ENCODE data around the gene SAP130.

The SAP130 gene

GRCh38 chr2:127935337-127935736 lies 92.5 kb downstream of the SAP130 start:
- no peaks in the 10 kb centered on the region for H3K9me3 ChIP-seq (ENCODE audit: low read depth, low read length)
- H3K36me3 ChIP-seq (ENCODE audit: insufficient read depth, low read length): 0 out of 2 replicates have a peak, but pooled peaks cover 1% of the 10 kb centered on the region
- TF ChIP-seq FOXP2 (optimal IDR thresholded peaks at IDR 0.05; ENCODE audit: control extremely low read depth, extremely low read length, insufficient read depth): no peak
- no peak for TF ChIP-seq POLR2AphosphoS5 (IDR thresholded peaks at IDR 0.05; ENCODE audit: borderline replicate concordance, low read depth, low read length)
- TF ChIP-seq EZH2 (IDR thresholded peaks at IDR 0.05): no peak
- no peak for DNase-seq (ENCODE audit: low read depth, low spot score)
- no peak overlapping the region for H3K4me3 ChIP-seq
- H3K27ac ChIP-seq: no peak overlapping the region
- no peak overlapping the region for H3K9ac ChIP-seq (ENCODE audit: insufficient read length)

- TF ChIP-seq FOXP2 (optimal IDR thresholded peaks at IDR 0.05; ENCODE audit: control extremely low read depth, extremely low read length, insufficient read depth): no peak
- TF ChIP-seq EZH2 (IDR thresholded peaks at IDR 0.05): no peak
- TF ChIP-seq POLR2AphosphoS5 (IDR thresholded peaks at IDR 0.05; ENCODE audit: borderline replicate concordance, low read depth, low read length): no peak
- no peak for DNase-seq (ENCODE audit: low read depth, low spot score)
- no peak overlapping the region for H3K9ac ChIP-seq (ENCODE audit: insufficient read length)
- no peaks in the 10 kb centered on the region for H3K36me3 ChIP-seq (ENCODE audit: insufficient read depth, low read length)
- no peak overlapping the region for H3K27ac ChIP-seq
- no peak overlapping the region for H3K4me3 ChIP-seq
- no peaks in the 10 kb centered on the region for H3K9me3 ChIP-seq (ENCODE audit: low read depth, low read length)
Measured at GRCh38 chr2:127932199-127932876, 95.5 kb downstream of the SAP130 start.

GRCh38 chr2:127929449-127929848 lies 98.4 kb downstream of the SAP130 start:
- DNase-seq (ENCODE audit: low read depth, low spot score): no peak
- Histone ChIP-seq H3K36me3 (ENCODE audit: insufficient read depth, low read length) (no peaks in the 10 kb centered on the region), H3K27ac (no peak overlapping the region), H3K9me3 (ENCODE audit: low read depth, low read length) (no peaks in the 10 kb centered on the region), H3K9ac (ENCODE audit: insufficient read length) (no peak overlapping the region), H3K4me3 (no peak overlapping the region)
- TF ChIP-seq FOXP2 (optimal IDR thresholded peaks at IDR 0.05; ENCODE audit: control extremely low read depth, extremely low read length, insufficient read depth) (no peak), POLR2AphosphoS5 (IDR thresholded peaks at IDR 0.05; ENCODE audit: borderline replicate concordance, low read depth, low read length) (no peak), EZH2 (IDR thresholded peaks at IDR 0.05) (no peak)

GRCh38 chr2:127927384-127927783 lies 100.5 kb downstream of the SAP130 start:
- H3K4me3 ChIP-seq: no peak overlapping the region
- TF ChIP-seq POLR2AphosphoS5 (IDR thresholded peaks at IDR 0.05; ENCODE audit: borderline replicate concordance, low read depth, low read length) (no peak), FOXP2 (optimal IDR thresholded peaks at IDR 0.05; ENCODE audit: control extremely low read depth, extremely low read length, insufficient read depth) (no peak)
- no peak overlapping the region for H3K9ac ChIP-seq (ENCODE audit: insufficient read length)
- DNase-seq (ENCODE audit: low read depth, low spot score): no peak
- H3K27ac ChIP-seq: no peak overlapping the region
- no peaks in the 10 kb centered on the region for H3K9me3 ChIP-seq (ENCODE audit: low read depth, low read length)
- no peaks in the 10 kb centered on the region for H3K36me3 ChIP-seq (ENCODE audit: insufficient read depth, low read length)

GRCh38 chr2:127917916-127918315 lies 109.9 kb downstream of the SAP130 start:
- DNase-seq (ENCODE audit: low read depth, low spot score): no peak

GRCh38 chr2:127913808-127914457 lies 113.9 kb downstream of the SAP130 start:
- DNase-seq (ENCODE audit: low read depth, low spot score): no peak
- no peaks in the 10 kb centered on the region for H3K36me3 ChIP-seq (ENCODE audit: insufficient read depth, low read length)
- TF ChIP-seq EZH2 (IDR thresholded peaks at IDR 0.05): no peak
- TF ChIP-seq FOXP2 (optimal IDR thresholded peaks at IDR 0.05; ENCODE audit: control extremely low read depth, extremely low read length, insufficient read depth): no peak
- TF ChIP-seq POLR2AphosphoS5 (IDR thresholded peaks at IDR 0.05; ENCODE audit: borderline replicate concordance, low read depth, low read length): no peak
- H3K9me3 ChIP-seq (ENCODE audit: low read depth, low read length): no peaks in the 10 kb centered on the region
- H3K27ac ChIP-seq: no peak overlapping the region
- no peak overlapping the region for H3K9ac ChIP-seq (ENCODE audit: insufficient read length)
- H3K4me3 ChIP-seq: no peak overlapping the region

More at GRCh38 chr2:127917916-127918315, 109.9 kb downstream of the SAP130 start:
- H3K4me3 ChIP-seq: no peak overlapping the region
- TF ChIP-seq EZH2 (IDR thresholded peaks at IDR 0.05) (no peak), POLR2AphosphoS5 (IDR thresholded peaks at IDR 0.05; ENCODE audit: borderline replicate concordance, low read depth, low read length) (no peak), FOXP2 (optimal IDR thresholded peaks at IDR 0.05; ENCODE audit: control extremely low read depth, extremely low read length, insufficient read depth) (no peak)
- no peaks in the 10 kb centered on the region for H3K9me3 ChIP-seq (ENCODE audit: low read depth, low read length)
- no peak overlapping the region for H3K27ac ChIP-seq
- H3K9ac ChIP-seq (ENCODE audit: insufficient read length): no peak overlapping the region
- no peaks in the 10 kb centered on the region for H3K36me3 ChIP-seq (ENCODE audit: insufficient read depth, low read length)

- Histone ChIP-seq H3K4me3 (no peak overlapping the region), H3K36me3 (ENCODE audit: insufficient read depth, low read length) (no peaks in the 10 kb centered on the region), H3K9me3 (ENCODE audit: low read depth, low read length) (no peaks in the 10 kb centered on the region), H3K27ac (no peak overlapping the region), H3K9ac (ENCODE audit: insufficient read length) (no peak overlapping the region)
- TF ChIP-seq EZH2 (IDR thresholded peaks at IDR 0.05) (no peak), POLR2AphosphoS5 (IDR thresholded peaks at IDR 0.05; ENCODE audit: borderline replicate concordance, low read depth, low read length) (no peak), FOXP2 (optimal IDR thresholded peaks at IDR 0.05; ENCODE audit: control extremely low read depth, extremely low read length, insufficient read depth) (no peak)
- no peak for DNase-seq (ENCODE audit: low read depth, low spot score)
Measured at GRCh38 chr2:127911737-127912136, 116.1 kb downstream of the SAP130 start.

- Histone ChIP-seq H3K9ac (ENCODE audit: insufficient read length) (no peak overlapping the region), H3K4me3 (no peak overlapping the region), H3K36me3 (ENCODE audit: insufficient read depth, low read length) (no peaks in the 10 kb centered on the region), H3K27ac (no peak overlapping the region), H3K9me3 (ENCODE audit: low read depth, low read length) (no peaks in the 10 kb centered on the region)
- no peak for DNase-seq (ENCODE audit: low read depth, low spot score)
- TF ChIP-seq EZH2 (IDR thresholded peaks at IDR 0.05) (no peak), POLR2AphosphoS5 (IDR thresholded peaks at IDR 0.05; ENCODE audit: borderline replicate concordance, low read depth, low read length) (no peak), FOXP2 (optimal IDR thresholded peaks at IDR 0.05; ENCODE audit: control extremely low read depth, extremely low read length, insufficient read depth) (no peak)
Measured at GRCh38 chr2:127910415-127910814, 117.4 kb downstream of the SAP130 start.
